Posterior vena cava (tissue), 2 donors: Measurements from ENCODE around the gene SCYL1. TPM values are rescaled to one million over a fixed set of nuclear protein-coding genes. Genes with fewer than 3 reads are reported as not detected.
A peak's percentile ranks its signal among the peaks of the same experiment; 100 is the strongest.

Experiments used
- DNase-seq: peaks from one replicate; pipeline ENCODE4 v3.0.0-alpha.2; 2020; ENCODE audit warnings: low spot score
- intact Hi-C, 2 donors: fragments of 100-400 bp; cut with DNase I; formaldehyde crosslinking; loops; one replicate each; pipeline versions ENCODE4 v1.14.1 to v1.14.2; 2022 to 2023
- total RNA-seq, 2 donors: library from RNA; stranded (reverse); fragmentation: NEBNext Ultra II Directional; extraction: Animal tissue kit (Norgen Biotek cat#: 25700); gene quantifications; one replicate each; pipeline ENCODE4 v1.2.1, GENCODE V29; 2021
- donor health status: DM: yes; HTN: yes; CAD: no.
- donor health status: DM: yes; HTN: yes; CAD: no.

SCYL1 gene
- total RNA-seq, 2 donors from 2014 or later, result 66.3 to 74.3 TPM

GRCh38 chr11:65491614-65492386 lies 33.1 kb upstream of the SCYL1 start:
- intact Hi-C loops, result loop anchor here in 1 of 2 donors (2.0 kb wide), 1 partner anchor 13 kb away; no protein-coding TSS in a partner anchor
- DNase-seq, result peak; percentile 93

GRCh38 chr11:65492387-65492636 lies 32.6 kb upstream of the SCYL1 start:
- no peak for DNase-seq

DNA sequence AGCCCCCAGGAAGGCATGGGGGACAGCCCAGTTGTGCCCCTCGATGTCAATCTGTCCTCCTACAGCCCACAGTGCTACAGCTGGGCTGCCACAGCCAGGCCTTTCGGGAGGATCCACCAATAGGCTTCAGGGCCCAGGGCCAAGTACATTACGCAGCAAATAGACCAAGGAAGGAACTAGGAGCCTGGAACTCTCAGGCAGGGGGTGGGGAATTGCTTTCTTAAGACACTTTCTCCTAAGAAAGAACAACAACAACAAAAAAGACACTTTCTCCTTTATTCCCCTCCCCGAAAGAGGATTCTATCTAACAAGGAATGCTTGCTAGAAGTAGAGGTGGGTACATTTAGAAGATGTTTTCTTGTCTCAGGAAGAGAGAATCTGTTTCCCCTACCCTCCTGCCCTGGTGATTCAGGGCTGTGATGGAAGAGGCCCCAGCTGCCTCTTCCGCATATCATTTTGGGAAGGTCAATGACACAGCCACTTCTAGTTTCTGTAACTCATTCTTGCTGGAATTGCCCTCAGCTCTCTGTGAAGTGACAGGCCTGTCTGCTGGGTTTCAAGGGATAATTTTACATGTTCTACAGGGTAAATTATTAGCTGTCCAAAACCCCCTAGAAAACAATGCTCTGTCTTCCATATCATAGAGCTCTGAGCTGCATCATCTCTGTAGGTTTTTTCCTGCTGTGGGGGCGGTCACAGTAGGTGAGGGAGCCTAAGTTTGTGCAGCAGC lies 32.1 kb upstream of the SCYL1 start:
- DNase-seq, result peak; percentile 95
- intact Hi-C loops, result loop anchor here in 1 of 2 donors (2.0 kb wide), 1 partner anchor 14 kb away; no protein-coding TSS in a partner anchor

More at GRCh38 chr11:65492387-65492636, 32.6 kb upstream of the SCYL1 start:
- intact Hi-C loops, result loop anchor here in 1 of 2 donors (2.0 kb wide), 1 partner anchor 14 kb away; no protein-coding TSS in a partner anchor

DNA sequence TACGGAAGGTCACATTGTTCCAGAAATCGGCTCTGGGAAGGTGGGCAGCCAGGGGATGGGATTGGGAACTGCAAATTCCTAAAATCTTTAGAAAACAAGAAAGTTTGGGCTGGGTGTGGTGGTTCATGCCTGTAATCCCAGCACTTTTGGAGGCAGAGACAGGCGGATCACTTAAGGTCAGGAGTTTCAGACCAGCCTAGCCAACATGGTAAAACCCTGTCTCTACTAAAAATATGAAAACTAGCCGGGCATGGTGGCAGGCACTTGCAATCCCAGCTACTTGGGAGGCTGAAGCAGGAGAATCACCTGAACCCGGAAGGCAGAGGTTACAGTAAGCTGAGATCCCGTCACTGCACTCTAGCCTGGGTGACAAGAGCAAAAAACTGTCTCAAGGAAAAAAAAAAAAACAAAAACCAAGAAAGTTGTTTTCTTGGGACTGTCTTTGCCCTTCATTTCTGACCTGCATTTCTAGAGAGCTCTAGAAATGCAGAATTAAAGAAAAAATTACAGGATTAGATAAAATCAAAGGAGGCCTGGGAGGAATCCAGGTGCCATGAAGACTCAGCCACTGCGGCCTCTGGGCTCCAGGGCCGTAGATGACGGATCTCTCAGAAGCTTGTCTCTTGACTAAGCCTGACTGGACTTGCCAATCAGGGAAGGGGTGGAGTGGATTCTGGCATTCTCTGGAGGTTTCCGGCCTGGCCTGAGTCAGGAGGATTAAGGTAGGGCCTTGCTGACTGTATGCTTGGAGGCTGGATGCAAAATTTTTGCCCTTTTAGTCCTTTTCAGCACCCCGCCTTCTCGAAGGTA lies 31.3 kb upstream of the SCYL1 start:
- intact Hi-C loops, result loop anchor here in 1 of 2 donors (2.0 kb wide), 1 partner anchor 15 kb away; no protein-coding TSS in a partner anchor
- DNase-seq, result peak; percentile 93

GRCh38 chr11:65496304-65497140 lies 28.4 kb upstream of the SCYL1 start:
- intact Hi-C loops, result loop anchor here in 1 of 2 donors (2.0 kb wide), 1 partner anchor 78 kb away; no protein-coding TSS in a partner anchor
- peak; percentile 44 for DNase-seq

- intact Hi-C loops, result loop anchor here (2.0 kb wide), 2 partner anchors 75 to 79 kb away; partner anchors contain the start of gene NEAT1 (in 1 of the 2)
- DNase-seq, result peak; percentile 100
Measured at GRCh38 chr11:65497141-65498041, 27.5 kb upstream of the SCYL1 start.

GRCh38 chr11:65498042-65498726 lies 26.7 kb upstream of the SCYL1 start:
- DNase-seq, result peak; percentile 81
- intact Hi-C loops, result loop anchor here in 1 of 2 donors (2.0 kb wide), 1 partner anchor 75 kb away; the partner anchor contains the start of gene NEAT1

- intact Hi-C loops, result loop anchor here in 1 of 2 donors (2.0 kb wide), 1 partner anchor 76 kb away; the partner anchor contains the start of gene NEAT1
- no peak for DNase-seq
Measured at GRCh38 chr11:65498727-65498976, 26.2 kb upstream of the SCYL1 start.

DNA sequence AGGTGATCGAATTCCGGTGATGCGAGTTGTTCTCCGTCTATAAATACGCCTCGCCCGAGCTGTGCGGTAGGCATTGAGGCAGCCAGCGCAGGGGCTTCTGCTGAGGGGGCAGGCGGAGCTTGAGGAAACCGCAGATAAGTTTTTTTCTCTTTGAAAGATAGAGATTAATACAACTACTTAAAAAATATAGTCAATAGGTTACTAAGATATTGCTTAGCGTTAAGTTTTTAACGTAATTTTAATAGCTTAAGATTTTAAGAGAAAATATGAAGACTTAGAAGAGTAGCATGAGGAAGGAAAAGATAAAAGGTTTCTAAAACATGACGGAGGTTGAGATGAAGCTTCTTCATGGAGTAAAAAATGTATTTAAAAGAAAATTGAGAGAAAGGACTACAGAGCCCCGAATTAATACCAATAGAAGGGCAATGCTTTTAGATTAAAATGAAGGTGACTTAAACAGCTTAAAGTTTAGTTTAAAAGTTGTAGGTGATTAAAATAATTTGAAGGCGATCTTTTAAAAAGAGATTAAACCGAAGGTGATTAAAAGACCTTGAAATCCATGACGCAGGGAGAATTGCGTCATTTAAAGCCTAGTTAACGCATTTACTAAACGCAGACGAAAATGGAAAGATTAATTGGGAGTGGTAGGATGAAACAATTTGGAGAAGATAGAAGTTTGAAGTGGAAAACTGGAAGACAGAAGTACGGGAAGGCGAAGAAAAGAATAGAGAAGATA lies 25.7 kb upstream of the SCYL1 start, which contains the start of gene MALAT1:
Gene MALAT1, plus strand, starts transcription at position 69 of the 736 bp plus-strand sequence.
- intact Hi-C loops, result loop anchor here in 1 of 2 donors (2.0 kb wide), 1 partner anchor 76 kb away; the partner anchor contains the start of gene NEAT1
- DNase-seq, result peak; percentile 98

GRCh38 chr11:65499713-65500386 lies 25.0 kb upstream of the SCYL1 start:
- no peak for DNase-seq
- intact Hi-C loops, result loop anchor here in 1 of 2 donors (2.0 kb wide), 1 partner anchor 77 kb away; the partner anchor contains the start of gene NEAT1

DNA sequence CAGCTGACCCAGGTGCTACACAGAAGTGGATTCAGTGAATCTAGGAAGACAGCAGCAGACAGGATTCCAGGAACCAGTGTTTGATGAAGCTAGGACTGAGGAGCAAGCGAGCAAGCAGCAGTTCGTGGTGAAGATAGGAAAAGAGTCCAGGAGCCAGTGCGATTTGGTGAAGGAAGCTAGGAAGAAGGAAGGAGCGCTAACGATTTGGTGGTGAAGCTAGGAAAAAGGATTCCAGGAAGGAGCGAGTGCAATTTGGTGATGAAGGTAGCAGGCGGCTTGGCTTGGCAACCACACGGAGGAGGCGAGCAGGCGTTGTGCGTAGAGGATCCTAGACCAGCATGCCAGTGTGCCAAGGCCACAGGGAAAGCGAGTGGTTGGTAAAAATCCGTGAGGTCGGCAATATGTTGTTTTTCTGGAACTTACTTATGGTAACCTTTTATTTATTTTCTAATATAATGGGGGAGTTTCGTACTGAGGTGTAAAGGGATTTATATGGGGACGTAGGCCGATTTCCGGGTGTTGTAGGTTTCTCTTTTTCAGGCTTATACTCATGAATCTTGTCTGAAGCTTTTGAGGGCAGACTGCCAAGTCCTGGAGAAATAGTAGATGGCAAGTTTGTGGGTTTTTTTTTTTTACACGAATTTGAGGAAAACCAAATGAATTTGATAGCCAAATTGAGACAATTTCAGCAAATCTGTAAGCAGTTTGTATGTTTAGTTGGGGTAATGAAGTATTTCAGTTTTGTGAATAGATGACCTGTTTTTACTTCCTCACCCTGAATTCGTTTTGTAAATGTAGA lies 24.3 kb upstream of the SCYL1 start:
- intact Hi-C loops, result no loop called here
- peak; percentile 86 for DNase-seq

- no peak for DNase-seq
- intact Hi-C loops, result no loop called here
Measured at GRCh38 chr11:65501186-65501471, 23.8 kb upstream of the SCYL1 start.

GRCh38 chr11:65501472-65502273 lies 23.2 kb upstream of the SCYL1 start:
- no peak for DNase-seq
- intact Hi-C loops, result no loop called here

DNA sequence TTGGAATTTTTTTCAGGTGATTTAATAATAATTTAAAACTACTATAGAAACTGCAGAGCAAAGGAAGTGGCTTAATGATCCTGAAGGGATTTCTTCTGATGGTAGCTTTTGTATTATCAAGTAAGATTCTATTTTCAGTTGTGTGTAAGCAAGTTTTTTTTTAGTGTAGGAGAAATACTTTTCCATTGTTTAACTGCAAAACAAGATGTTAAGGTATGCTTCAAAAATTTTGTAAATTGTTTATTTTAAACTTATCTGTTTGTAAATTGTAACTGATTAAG lies 22.7 kb upstream of the SCYL1 start:
- DNase-seq, result no peak
- intact Hi-C loops, result no loop called here
